Kidney tubule cell (primary cell): ENCODE data around the gene CAPN13.

Source experiments
- DNase-seq: peaks from one replicate; pipeline ENCODE4 v3.0.0-alpha.2; 2018; ENCODE audit warnings: low spot score

Gene CAPN13

GRCh38 chr2:30730736-30731647 is 76.3 kb downstream of the CAPN13 start:
- no peak for DNase-seq

GRCh38 chr2:30729031-30729430 is 78.2 kb downstream of the CAPN13 start:
- DNase-seq, result no peak

- DNase-seq, result no peak
These were observed 84.1 kb downstream of the CAPN13 start for GRCh38 chr2:30722936-30723725.

GRCh38 chr2:30721668-30722647 is 85.3 kb downstream of the CAPN13 start:
- DNase-seq, result no peak

- DNase-seq, result no peak
These were observed 86.0 kb downstream of the CAPN13 start for GRCh38 chr2:30721241-30721640.

- DNase-seq, result no peak
These were observed 90.1 kb downstream of the CAPN13 start for GRCh38 chr2:30717081-30717650.

GRCh38 chr2:30716123-30716900 is 90.9 kb downstream of the CAPN13 start:
- no peak for DNase-seq

- no peak for DNase-seq
These were observed 92.2 kb downstream of the CAPN13 start for GRCh38 chr2:30714811-30715709.

GRCh38 chr2:30713698-30714097 is 93.5 kb downstream of the CAPN13 start:
- DNase-seq, result no peak

- DNase-seq, result peak; percentile 90
These were observed 95.6 kb downstream of the CAPN13 start for GRCh38 chr2:30711646-30712085.

GRCh38 chr2:30710461-30710860 is 96.8 kb downstream of the CAPN13 start:
- DNase-seq, result no peak

GRCh38 chr2:30710016-30710415 is 97.2 kb downstream of the CAPN13 start:
- no peak for DNase-seq

GRCh38 chr2:30709516-30709915 is 97.7 kb downstream of the CAPN13 start:
- DNase-seq, result no peak

- no peak for DNase-seq
These were observed 98.6 kb downstream of the CAPN13 start for GRCh38 chr2:30708491-30709290.

GRCh38 chr2:30707304-30707903 is 99.8 kb downstream of the CAPN13 start:
- no peak for DNase-seq

- DNase-seq, result peak; percentile 69
These were observed 100.5 kb downstream of the CAPN13 start for GRCh38 chr2:30706534-30707303.

- DNase-seq, result no peak
These were observed 101.3 kb downstream of the CAPN13 start for GRCh38 chr2:30705711-30706533.
